WTC11 (cell line): Measurements from ENCODE around the gene SMAD3. TPM values are rescaled to one million over a fixed set of nuclear protein-coding genes. Genes with fewer than 3 reads are reported as not detected.

Experiments
- ATAC-seq: fragments of 200-7000 bp; cut with Tn5 transposase; 2 replicates; pipeline ENCODE4 v1.10.0; 2021; ENCODE audit warnings: mild to moderate bottlenecking, moderate library complexity
- CTCF ChIA-PET: fragments of 300-600 bp; sonication (Branson Sonifier 250); formaldehyde crosslinking; loops from one replicate; lab custom pipeline; 2021; ENCODE audit warnings: antibody characterized with exemption; lab: Charles Lee
- POLR2A ChIA-PET: fragments of 350-600 bp; sonication (Branson Sonifier 250); formaldehyde crosslinking; loops from one replicate; lab custom pipeline; 2021; ENCODE audit warnings: antibody characterized with exemption; lab: Charles Lee
- DNase-seq: peaks from one replicate; pipeline ENCODE4 v3.0.0; 2021; ENCODE audit warnings: low spot score
- H3K27ac Mint-ChIP-seq: 2 replicates; pipeline ENCODE4 v1.8.0; 2021; ENCODE audit warnings: mixed read lengths
- H3K27me3 Mint-ChIP-seq: 2 replicates; pipeline ENCODE4 v1.8.0; 2021; ENCODE audit warnings: low read depth, mild to moderate bottlenecking, moderate library complexity, mixed read lengths
- H3K36me3 Mint-ChIP-seq: 2 replicates; pipeline ENCODE4 v1.8.0; 2021; ENCODE audit warnings: mixed read lengths
- H3K4me1 Mint-ChIP-seq: 2 replicates; pipeline ENCODE4 v1.8.0; 2022; ENCODE audit warnings: mixed read lengths
- H3K4me3 Mint-ChIP-seq: 2 replicates; pipeline ENCODE4 v1.8.0; 2021; ENCODE audit warnings: mild to moderate bottlenecking, moderate library complexity, mixed read lengths
- H3K9me3 Mint-ChIP-seq: 2 replicates; pipeline ENCODE4 v1.8.0; 2021; ENCODE audit warnings: mixed read lengths
- CREM ChIP-seq: sonication (generic); formaldehyde crosslinking; IDR thresholded peaks from 2 replicates; pipeline ENCODE4 v1.8.1; 2022; ENCODE audit warnings: mild to moderate bottlenecking, missing genetic modification reagents, moderate library complexity
- GRHL2 ChIP-seq: fragments of 250-450 bp; sonication (Bioruptor Pico); IDR thresholded peaks from 2 replicates; pipeline ENCODE4 v1.8.0; 2022; ENCODE audit warnings: mild to moderate bottlenecking, moderate library complexity; ENCODE audit not compliant: insufficient replicate concordance, severe bottlenecking
- HMGA2 ChIP-seq: fragments of 250-450 bp; sonication (Bioruptor Pico); IDR thresholded peaks from 2 replicates; pipeline ENCODE4 v1.4.0; 2021; ENCODE audit warnings: mild to moderate bottlenecking, moderate library complexity
- MXD4 ChIP-seq: fragments of 250-450 bp; sonication (Bioruptor Pico); IDR thresholded peaks from 2 replicates; pipeline ENCODE4 v1.8.0; 2021; ENCODE audit warnings: mild to moderate bottlenecking, moderate library complexity, borderline replicate concordance
- MYBL2 ChIP-seq: sonication (generic); formaldehyde crosslinking; IDR thresholded peaks from 2 replicates; pipeline ENCODE4 v1.8.1; 2023; ENCODE audit warnings: mild to moderate bottlenecking, moderate library complexity, missing genetic modification reagents
- PRDM15 ChIP-seq: sonication (generic); formaldehyde crosslinking; IDR thresholded peaks from 2 replicates; pipeline ENCODE4 v1.8.0; 2022; ENCODE audit warnings: missing genetic modification reagents
- PRRX2 ChIP-seq: fragments of 250-450 bp; sonication (Bioruptor Pico); IDR thresholded peaks from 2 replicates; pipeline ENCODE4 v1.8.0; 2021; ENCODE audit warnings: mild to moderate bottlenecking
- ZNF121 ChIP-seq: sonication (generic); formaldehyde crosslinking; IDR thresholded peaks from 2 replicates; pipeline ENCODE4 v1.8.0; 2023; ENCODE audit warnings: missing genetic modification reagents
- ZNF219 ChIP-seq: sonication (generic); formaldehyde crosslinking; IDR thresholded peaks from 2 replicates; pipeline ENCODE4 v1.8.0; 2023; ENCODE audit warnings: missing genetic modification reagents, mild to moderate bottlenecking, borderline replicate concordance
- ZNF532 ChIP-seq: fragments of 250-450 bp; sonication (Bioruptor Pico); IDR thresholded peaks from 2 replicates; pipeline ENCODE4 v1.9.0; 2021; ENCODE audit warnings: mild to moderate bottlenecking, borderline replicate concordance
- ZNF671 ChIP-seq: fragments of 250-450 bp; sonication (Bioruptor Pico); IDR thresholded peaks from 2 replicates; pipeline ENCODE4 v1.8.0; 2021; ENCODE audit warnings: mild to moderate bottlenecking
- total RNA-seq: library from RNA; stranded (reverse); gene quantifications from 3 replicates; pipeline ENCODE4 v1.2.3, GENCODE V29; 2021
- TF ChIP-seq, protein P1 (sequence below): sonication (generic); formaldehyde crosslinking; IDR thresholded peaks from 2 replicates; pipeline ENCODE4 v1.8.0; 2022; ENCODE audit warnings: mild to moderate bottlenecking, missing genetic modification reagents
- TF ChIP-seq, protein P2 (sequence below): fragments of 200-600 bp; IDR thresholded peaks from 2 replicates; pipeline ENCODE4 v1.8.0; 2022; ENCODE audit warnings: antibody characterized with exemption
- TF ChIP-seq, protein P3 (sequence below): sonication (generic); formaldehyde crosslinking; IDR thresholded peaks from 2 replicates; pipeline ENCODE4 v1.8.1; 2022; ENCODE audit warnings: low read depth, mild to moderate bottlenecking, moderate library complexity, missing genetic modification reagents, borderline replicate concordance
- TF ChIP-seq, protein P4 (sequence below): sonication (generic); formaldehyde crosslinking; IDR thresholded peaks from 2 replicates; pipeline ENCODE4 v1.8.0; 2023; ENCODE audit warnings: missing genetic modification reagents, mild to moderate bottlenecking, borderline replicate concordance

The SMAD3 gene
- total RNA-seq, 1 experiment from 2014 or later = 34.6 TPM

GRCh38 chr15:67096546-67097294 lies 31.3 kb downstream of the SMAD3 start (continued):
- no peak for TF ChIP-seq PRDM15 (CRISPR knock-in tag)
- TF ChIP-seq MYBL2 (CRISPR knock-in tag) = no peak
- TF ChIP-seq, protein P1, sequence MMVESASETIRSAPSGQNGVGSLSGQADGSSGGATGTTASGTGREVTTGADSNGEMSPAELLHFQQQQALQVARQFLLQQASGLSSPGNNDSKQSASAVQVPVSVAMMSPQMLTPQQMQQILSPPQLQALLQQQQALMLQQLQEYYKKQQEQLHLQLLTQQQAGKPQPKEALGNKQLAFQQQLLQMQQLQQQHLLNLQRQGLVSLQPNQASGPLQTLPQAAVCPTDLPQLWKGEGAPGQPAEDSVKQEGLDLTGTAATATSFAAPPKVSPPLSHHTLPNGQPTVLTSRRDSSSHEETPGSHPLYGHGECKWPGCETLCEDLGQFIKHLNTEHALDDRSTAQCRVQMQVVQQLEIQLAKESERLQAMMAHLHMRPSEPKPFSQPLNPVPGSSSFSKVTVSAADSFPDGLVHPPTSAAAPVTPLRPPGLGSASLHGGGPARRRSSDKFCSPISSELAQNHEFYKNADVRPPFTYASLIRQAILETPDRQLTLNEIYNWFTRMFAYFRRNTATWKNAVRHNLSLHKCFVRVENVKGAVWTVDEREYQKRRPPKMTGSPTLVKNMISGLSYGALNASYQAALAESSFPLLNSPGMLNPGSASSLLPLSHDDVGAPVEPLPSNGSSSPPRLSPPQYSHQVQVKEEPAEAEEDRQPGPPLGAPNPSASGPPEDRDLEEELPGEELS (CRISPR knock-in tag) = no peak
- TF ChIP-seq, protein P2, sequence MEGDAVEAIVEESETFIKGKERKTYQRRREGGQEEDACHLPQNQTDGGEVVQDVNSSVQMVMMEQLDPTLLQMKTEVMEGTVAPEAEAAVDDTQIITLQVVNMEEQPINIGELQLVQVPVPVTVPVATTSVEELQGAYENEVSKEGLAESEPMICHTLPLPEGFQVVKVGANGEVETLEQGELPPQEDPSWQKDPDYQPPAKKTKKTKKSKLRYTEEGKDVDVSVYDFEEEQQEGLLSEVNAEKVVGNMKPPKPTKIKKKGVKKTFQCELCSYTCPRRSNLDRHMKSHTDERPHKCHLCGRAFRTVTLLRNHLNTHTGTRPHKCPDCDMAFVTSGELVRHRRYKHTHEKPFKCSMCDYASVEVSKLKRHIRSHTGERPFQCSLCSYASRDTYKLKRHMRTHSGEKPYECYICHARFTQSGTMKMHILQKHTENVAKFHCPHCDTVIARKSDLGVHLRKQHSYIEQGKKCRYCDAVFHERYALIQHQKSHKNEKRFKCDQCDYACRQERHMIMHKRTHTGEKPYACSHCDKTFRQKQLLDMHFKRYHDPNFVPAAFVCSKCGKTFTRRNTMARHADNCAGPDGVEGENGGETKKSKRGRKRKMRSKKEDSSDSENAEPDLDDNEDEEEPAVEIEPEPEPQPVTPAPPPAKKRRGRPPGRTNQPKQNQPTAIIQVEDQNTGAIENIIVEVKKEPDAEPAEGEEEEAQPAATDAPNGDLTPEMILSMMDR = no peak
- no peak for TF ChIP-seq CREM (CRISPR knock-in tag)
- TF ChIP-seq ZNF532 (CRISPR knock-in tag) = no peak
- TF ChIP-seq GRHL2 = no peak

DNA sequence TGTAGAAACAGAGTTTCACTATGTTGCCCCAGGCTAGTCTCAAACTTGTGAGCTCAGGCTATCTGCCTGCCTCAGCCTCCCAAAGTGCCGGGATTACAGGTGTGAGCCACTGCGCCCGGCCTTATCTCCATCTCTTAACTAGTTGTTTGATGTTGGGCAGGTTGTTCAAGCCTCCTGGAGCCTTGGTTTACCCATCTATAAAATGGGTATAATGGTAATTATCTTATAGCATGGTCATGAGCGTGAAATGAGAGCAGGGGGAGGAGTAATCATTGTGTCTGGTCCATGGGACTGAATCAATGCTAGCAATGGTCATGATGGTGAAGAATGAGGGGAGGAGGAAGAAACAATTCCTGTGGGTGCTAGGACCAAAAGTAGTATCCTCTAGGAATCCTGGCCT lies 32.0 kb downstream of the SMAD3 start:
- no peaks in the 10 kb centered on the region for H3K36me3 Mint-ChIP-seq
- no peak for ATAC-seq
- no peaks in the 10 kb centered on the region for H3K9me3 Mint-ChIP-seq
- TF ChIP-seq, protein P3, sequence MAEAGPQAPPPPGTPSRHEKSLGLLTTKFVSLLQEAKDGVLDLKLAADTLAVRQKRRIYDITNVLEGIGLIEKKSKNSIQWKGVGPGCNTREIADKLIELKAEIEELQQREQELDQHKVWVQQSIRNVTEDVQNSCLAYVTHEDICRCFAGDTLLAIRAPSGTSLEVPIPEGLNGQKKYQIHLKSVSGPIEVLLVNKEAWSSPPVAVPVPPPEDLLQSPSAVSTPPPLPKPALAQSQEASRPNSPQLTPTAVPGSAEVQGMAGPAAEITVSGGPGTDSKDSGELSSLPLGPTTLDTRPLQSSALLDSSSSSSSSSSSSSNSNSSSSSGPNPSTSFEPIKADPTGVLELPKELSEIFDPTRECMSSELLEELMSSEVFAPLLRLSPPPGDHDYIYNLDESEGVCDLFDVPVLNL (CRISPR knock-in tag) = no peak
- no peak for TF ChIP-seq PRRX2 (CRISPR knock-in tag)
- TF ChIP-seq ZNF671 (CRISPR knock-in tag) = no peak
- no peak for TF ChIP-seq ZNF121 (CRISPR knock-in tag)
- TF ChIP-seq HMGA2 (CRISPR knock-in tag) = no peak
- no peak for TF ChIP-seq MXD4 (CRISPR knock-in tag)
- no peak for TF ChIP-seq ZNF219 (CRISPR knock-in tag)
- TF ChIP-seq, protein P4, sequence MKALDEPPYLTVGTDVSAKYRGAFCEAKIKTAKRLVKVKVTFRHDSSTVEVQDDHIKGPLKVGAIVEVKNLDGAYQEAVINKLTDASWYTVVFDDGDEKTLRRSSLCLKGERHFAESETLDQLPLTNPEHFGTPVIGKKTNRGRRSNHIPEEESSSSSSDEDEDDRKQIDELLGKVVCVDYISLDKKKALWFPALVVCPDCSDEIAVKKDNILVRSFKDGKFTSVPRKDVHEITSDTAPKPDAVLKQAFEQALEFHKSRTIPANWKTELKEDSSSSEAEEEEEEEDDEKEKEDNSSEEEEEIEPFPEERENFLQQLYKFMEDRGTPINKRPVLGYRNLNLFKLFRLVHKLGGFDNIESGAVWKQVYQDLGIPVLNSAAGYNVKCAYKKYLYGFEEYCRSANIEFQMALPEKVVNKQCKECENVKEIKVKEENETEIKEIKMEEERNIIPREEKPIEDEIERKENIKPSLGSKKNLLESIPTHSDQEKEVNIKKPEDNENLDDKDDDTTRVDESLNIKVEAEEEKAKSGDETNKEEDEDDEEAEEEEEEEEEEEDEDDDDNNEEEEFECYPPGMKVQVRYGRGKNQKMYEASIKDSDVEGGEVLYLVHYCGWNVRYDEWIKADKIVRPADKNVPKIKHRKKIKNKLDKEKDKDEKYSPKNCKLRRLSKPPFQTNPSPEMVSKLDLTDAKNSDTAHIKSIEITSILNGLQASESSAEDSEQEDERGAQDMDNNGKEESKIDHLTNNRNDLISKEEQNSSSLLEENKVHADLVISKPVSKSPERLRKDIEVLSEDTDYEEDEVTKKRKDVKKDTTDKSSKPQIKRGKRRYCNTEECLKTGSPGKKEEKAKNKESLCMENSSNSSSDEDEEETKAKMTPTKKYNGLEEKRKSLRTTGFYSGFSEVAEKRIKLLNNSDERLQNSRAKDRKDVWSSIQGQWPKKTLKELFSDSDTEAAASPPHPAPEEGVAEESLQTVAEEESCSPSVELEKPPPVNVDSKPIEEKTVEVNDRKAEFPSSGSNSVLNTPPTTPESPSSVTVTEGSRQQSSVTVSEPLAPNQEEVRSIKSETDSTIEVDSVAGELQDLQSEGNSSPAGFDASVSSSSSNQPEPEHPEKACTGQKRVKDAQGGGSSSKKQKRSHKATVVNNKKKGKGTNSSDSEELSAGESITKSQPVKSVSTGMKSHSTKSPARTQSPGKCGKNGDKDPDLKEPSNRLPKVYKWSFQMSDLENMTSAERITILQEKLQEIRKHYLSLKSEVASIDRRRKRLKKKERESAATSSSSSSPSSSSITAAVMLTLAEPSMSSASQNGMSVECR (CRISPR knock-in tag) = no peak
- ChIA-PET CTCF (no interaction called here), POLR2A (no interaction called here)
- H3K4me1 Mint-ChIP-seq = peaks cover 29% of the 10 kb centered on the region
- no peak overlapping the region for H3K4me3 Mint-ChIP-seq
- no peak overlapping the region for H3K27ac Mint-ChIP-seq
- H3K27me3 Mint-ChIP-seq = no peaks in the 10 kb centered on the region
- DNase-seq = no peak
